ENCODE data around the gene SLC11A1.

The SLC11A1 gene

GRCh38 chr2:218366621-218367414, 15.3 kb upstream of the SLC11A1 start:
- DNase-seq (ENCODE audit: low read depth, low spot score), result no peak

GRCh38 chr2:218367415-218368149, 14.5 kb upstream of the SLC11A1 start:
- peak; percentile 14 for DNase-seq (ENCODE audit: low read depth, low spot score)

GRCh38 chr2:218368150-218368528, 13.9 kb upstream of the SLC11A1 start:
- DNase-seq (ENCODE audit: low read depth, low spot score), result no peak

- no peak for DNase-seq (ENCODE audit: low read depth, low spot score)
These were observed 13.4 kb upstream of the SLC11A1 start for GRCh38 chr2:218368621-218369153.

GRCh38 chr2:218369330-218369729, 12.7 kb upstream of the SLC11A1 start:
- DNase-seq (ENCODE audit: low read depth, low spot score), result no peak

GRCh38 chr2:218370410-218371063, 11.5 kb upstream of the SLC11A1 start:
- no peak for DNase-seq (ENCODE audit: low read depth, low spot score)

GRCh38 chr2:218371983-218372350, 10.1 kb upstream of the SLC11A1 start:
- no peak for DNase-seq (ENCODE audit: low read depth, low spot score)

- DNase-seq (ENCODE audit: low read depth, low spot score), result no peak
These were observed 7.3 kb upstream of the SLC11A1 start for GRCh38 chr2:218374795-218375194.

GRCh38 chr2:218375212-218375611, 6.9 kb upstream of the SLC11A1 start:
- DNase-seq (ENCODE audit: low read depth, low spot score), result no peak

- no peak for DNase-seq (ENCODE audit: low read depth, low spot score)
These were observed 4.0 kb upstream of the SLC11A1 start for GRCh38 chr2:218378053-218378452.

- DNase-seq (ENCODE audit: low read depth, low spot score), result no peak
These were observed 712 bp downstream of the SLC11A1 start for GRCh38 chr2:218382785-218383184.

- no peak for DNase-seq (ENCODE audit: low read depth, low spot score)
These were observed 1.9 kb downstream of the SLC11A1 start for GRCh38 chr2:218383892-218384519.

- no peak for DNase-seq (ENCODE audit: low read depth, low spot score)
These were observed 2.9 kb downstream of the SLC11A1 start for GRCh38 chr2:218384975-218385374.

- DNase-seq (ENCODE audit: low read depth, low spot score), result no peak
These were observed 4.7 kb downstream of the SLC11A1 start for GRCh38 chr2:218386505-218387368.

GRCh38 chr2:218387369-218388194, 5.5 kb downstream of the SLC11A1 start:
- no peak for DNase-seq (ENCODE audit: low read depth, low spot score)

GRCh38 chr2:218389333-218390150, 7.5 kb downstream of the SLC11A1 start:
- DNase-seq (ENCODE audit: low read depth, low spot score), result no peak

GRCh38 chr2:218391202-218391601, 9.1 kb downstream of the SLC11A1 start:
- no peak for DNase-seq (ENCODE audit: low read depth, low spot score)

- no peak for DNase-seq (ENCODE audit: low read depth, low spot score)
These were observed 10.4 kb downstream of the SLC11A1 start for GRCh38 chr2:218392459-218392858.

GRCh38 chr2:218392891-218393462, 10.9 kb downstream of the SLC11A1 start:
- no peak for DNase-seq (ENCODE audit: low read depth, low spot score)

Data from activated naive CD8-positive, alpha-beta T cell treated with anti-CD3 and anti-CD28 coated beads, Interleukin-2, amount 50 U/mL, for 16 hours (primary cell).